A549 treated with ZK216348 at 1 μM for 4 hours (cell line): ENCODE results near the gene HRC. TPM values are rescaled to one million over a fixed set of nuclear protein-coding genes. Genes with fewer than 3 reads are reported as not detected.

Experiments
- total RNA-seq: library from RNA; stranded (reverse); fragments of 200-300 nt; extraction: Qiagen RNA extraction; gene quantifications from 5 replicates; pipeline ENCODE4 v1.2.3, GENCODE V29; 2022; ENCODE audit warnings: low read depth

Gene HRC, protein sequence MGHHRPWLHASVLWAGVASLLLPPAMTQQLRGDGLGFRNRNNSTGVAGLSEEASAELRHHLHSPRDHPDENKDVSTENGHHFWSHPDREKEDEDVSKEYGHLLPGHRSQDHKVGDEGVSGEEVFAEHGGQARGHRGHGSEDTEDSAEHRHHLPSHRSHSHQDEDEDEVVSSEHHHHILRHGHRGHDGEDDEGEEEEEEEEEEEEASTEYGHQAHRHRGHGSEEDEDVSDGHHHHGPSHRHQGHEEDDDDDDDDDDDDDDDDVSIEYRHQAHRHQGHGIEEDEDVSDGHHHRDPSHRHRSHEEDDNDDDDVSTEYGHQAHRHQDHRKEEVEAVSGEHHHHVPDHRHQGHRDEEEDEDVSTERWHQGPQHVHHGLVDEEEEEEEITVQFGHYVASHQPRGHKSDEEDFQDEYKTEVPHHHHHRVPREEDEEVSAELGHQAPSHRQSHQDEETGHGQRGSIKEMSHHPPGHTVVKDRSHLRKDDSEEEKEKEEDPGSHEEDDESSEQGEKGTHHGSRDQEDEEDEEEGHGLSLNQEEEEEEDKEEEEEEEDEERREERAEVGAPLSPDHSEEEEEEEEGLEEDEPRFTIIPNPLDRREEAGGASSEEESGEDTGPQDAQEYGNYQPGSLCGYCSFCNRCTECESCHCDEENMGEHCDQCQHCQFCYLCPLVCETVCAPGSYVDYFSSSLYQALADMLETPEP
- 0.19 TPM in 1 of 5 replicates, not detected in the others for total RNA-seq

DNA sequence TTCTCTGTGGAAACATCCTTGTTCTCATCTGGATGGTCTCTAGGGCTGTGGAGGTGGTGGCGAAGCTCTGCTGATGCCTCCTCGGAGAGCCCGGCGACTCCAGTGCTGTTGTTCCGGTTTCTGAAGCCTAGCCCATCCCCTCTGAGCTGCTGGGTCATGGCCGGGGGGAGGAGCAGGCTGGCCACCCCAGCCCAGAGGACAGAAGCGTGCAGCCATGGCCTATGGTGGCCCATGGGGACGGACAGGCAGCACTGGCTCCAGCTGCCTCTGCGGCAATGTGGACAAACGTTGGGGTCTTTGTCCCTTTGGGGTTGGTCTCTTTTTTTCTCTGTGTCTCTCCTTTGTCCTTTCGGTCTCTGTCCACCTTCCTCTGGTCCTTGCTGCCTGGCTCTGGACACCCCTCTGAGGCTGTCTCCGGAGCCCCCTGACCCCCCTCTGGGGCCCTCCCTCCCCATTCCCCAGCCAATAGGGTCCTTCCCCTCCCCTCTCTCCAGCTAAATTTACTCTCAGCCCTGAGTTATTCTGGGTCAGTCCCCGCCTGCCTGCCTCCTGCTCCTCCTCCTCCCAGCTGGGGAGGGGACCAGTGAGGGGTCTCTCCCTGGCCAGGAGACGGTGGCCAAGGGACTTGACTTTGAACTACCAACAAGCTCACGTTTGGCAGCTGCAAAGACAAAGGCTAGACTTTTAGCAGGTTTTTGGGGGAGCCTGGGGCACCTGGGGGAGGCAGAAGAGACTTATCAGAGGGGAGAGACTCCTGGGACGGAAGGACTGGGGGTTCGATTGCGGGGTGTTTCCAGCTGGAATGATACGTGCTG, at the start of gene HRC:
HRC (minus strand) TSS at position 392 of the 815 bp plus-strand sequence; CDS start at position 233, 159 bp downstream.

GRCh38 chr19:49157445-49158224, 2.4 kb upstream of the HRC start, which contains the start of gene TRPM4:
TRPM4 (plus strand) TSS chr19:49157792; CDS start chr19:49157867, 75 bp downstream.

DNA sequence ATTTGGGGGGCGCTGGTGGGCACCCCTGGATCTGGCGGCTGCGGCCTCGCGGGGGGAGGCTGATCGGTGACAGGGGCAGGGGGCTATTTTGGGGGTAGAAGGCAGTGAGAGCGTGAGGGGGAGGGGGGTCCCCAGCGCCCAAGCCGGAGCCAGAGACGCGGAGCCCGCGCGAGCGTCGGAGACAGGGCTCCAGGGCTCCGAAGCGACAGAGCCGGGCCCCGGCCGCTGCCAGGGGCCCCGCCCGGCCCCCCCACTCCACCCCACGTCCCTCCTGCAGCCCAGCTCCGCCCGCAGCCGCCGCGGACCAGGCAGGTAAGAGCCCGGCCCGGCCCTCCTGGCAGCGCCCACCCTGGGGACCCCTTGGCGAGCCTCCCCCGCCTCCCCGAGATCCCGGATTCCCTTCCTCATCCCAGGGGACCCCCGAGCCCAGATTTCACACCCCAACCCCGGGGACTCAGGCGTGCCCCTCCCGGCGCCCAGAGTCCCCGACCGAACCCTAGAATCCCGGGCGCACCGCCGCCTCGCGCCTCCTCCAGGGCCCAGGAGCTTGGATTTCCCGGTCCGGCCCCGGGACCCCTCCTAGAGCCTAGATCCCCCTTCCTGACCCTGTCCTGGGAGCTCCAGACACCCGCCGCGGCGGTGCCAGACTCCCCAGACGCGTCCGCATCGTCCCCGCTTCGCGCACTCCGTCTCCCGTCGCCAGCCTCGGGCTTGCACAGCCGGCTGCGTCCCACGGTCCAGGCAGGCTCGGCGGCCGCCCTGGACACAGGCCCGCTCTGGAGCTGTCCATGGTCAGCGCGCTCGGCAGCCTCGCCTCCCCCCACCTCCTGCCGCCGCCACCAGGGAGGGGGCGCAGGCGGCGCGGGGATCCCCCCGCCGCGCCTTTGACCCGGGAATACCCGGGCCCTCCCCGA, 35.5 kb downstream of the HRC start, which contains the start of gene PPFIA3:
PPFIA3 (plus strand) TSS at position 134 of the 914 bp plus-strand sequence. CDS start 8,330 bp downstream, outside the sequence.

DNA sequence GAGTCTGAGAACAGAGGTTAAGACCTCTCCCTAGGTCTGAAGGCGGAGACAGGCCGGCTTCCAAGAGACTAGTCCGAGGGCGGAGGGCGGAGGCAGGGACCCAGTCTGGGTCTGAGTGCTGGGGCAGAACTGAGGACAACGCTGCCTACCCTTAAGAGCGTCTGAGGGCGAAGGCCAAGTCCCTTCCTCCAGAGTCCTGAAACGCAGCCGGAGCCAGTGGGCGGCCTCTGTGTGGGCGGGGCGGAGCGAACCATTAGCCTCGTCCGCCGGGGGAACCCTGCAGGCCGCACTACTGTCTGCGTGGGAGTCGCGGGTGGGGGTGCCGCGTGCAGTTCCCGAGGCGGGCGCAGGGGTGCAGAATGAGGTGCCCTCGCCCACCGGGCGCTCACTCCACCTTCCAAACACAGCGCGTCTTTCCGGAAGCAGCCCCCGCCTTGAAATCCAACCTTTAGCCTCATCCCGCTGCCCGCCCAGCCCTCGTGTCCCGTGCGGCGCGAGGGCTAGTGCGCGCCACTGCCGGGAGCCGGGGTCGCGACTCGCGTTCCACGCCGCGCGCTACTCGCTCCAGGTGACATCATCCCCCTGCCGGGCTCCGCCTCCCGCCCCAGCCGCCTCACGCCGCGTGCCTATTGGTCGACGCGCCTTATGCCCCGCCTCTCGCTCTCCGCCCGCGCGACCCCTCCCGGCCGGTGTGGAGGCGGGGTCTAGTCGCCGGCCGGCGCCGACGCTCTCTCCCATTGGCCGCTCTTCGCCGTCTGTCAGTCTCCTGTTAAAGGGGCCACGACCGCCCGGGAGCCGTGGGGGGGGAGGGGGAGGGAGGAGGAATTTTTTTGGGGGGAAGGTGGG, 36.4 kb downstream of the HRC start, which contains the start of gene C19orf73:
C19orf73 (minus strand) TSS at position 579 of the 846 bp plus-strand sequence; CDS start at position 458, 121 bp downstream.

GRCh38 chr19:49113762-49114629, 41.2 kb downstream of the HRC start, which contains the start of gene LIN7B:
LIN7B (plus strand) TSS chr19:49114370; CDS start chr19:49114405, 35 bp downstream.

Other genes starting within 250 kb of the HRC start
- gene DHDH, start 221.7 kb downstream of the HRC start, total RNA-seq: 1.0 to 2.3 TPM (median 1.9 TPM) in 5 replicates
- 231 to 402 TPM (median 354 TPM) in 5 replicates for gene BAX, start 200.5 kb downstream of the HRC start, total RNA-seq
- gene FTL, start 190.1 kb downstream of the HRC start, total RNA-seq: 16,893 to 25,075 TPM (median 18,830 TPM) in 5 replicates
- 12.8 to 22.1 TPM (median 20.3 TPM) in 5 replicates for gene GYS1, start 162.1 kb downstream of the HRC start, total RNA-seq
- 194 to 265 TPM (median 241 TPM) in 5 replicates for gene RUVBL2, start 161.5 kb downstream of the HRC start, total RNA-seq
- gene LHB, start 138.3 kb downstream of the HRC start, total RNA-seq: not detected in 5 replicates
- gene CGB3, start 131.1 kb downstream of the HRC start, total RNA-seq: not detected in 5 replicates
- 0.41 to 0.94 TPM in 2 of 5 replicates, not detected in the others for gene CGB2, start 123.5 kb downstream of the HRC start, total RNA-seq
- gene CGB1, start 118.5 kb downstream of the HRC start, total RNA-seq: not detected in 5 replicates
- 0.39 to 0.84 TPM (median 0.75 TPM) in 5 replicates for gene CGB5, start 111.5 kb downstream of the HRC start, total RNA-seq
- 2.1 to 4.2 TPM (median 3.0 TPM) in 5 replicates for gene CGB8, start 106.3 kb downstream of the HRC start, total RNA-seq
- 0.24 to 1.1 TPM (median 0.62 TPM) in 5 replicates for gene CGB7, start 97.6 kb downstream of the HRC start, total RNA-seq
- gene NTF4, start 90.6 kb downstream of the HRC start, total RNA-seq: 0.27 to 0.78 TPM (median 0.65 TPM) in 5 replicates
- gene KCNA7, start 82.7 kb downstream of the HRC start, total RNA-seq: not detected in 5 replicates
- 263 to 401 TPM (median 360 TPM) in 5 replicates for gene SNRNP70, start 69.9 kb downstream of the HRC start, total RNA-seq
- gene LIN7B, start 41.0 kb downstream of the HRC start, total RNA-seq: 3.3 to 9.4 TPM (median 6.7 TPM) in 5 replicates
- 0.70 to 2.4 TPM (median 1.8 TPM) in 5 replicates for gene C19orf73, start 36.3 kb downstream of the HRC start, total RNA-seq
- gene PPFIA3, start 35.9 kb downstream of the HRC start, total RNA-seq: 5.7 to 9.5 TPM (median 8.6 TPM) in 5 replicates
- gene TRPM4, start 2.4 kb upstream of the HRC start, total RNA-seq: 5.5 to 10.6 TPM (median 9.5 TPM) in 5 replicates
- 0.60 to 1.3 TPM (median 0.90 TPM) in 5 replicates for gene SLC6A16, start 169.8 kb upstream of the HRC start, total RNA-seq
- gene CD37, start 180.0 kb upstream of the HRC start, total RNA-seq: 0.13 TPM in 1 of 5 replicates, not detected in the others
- 13.1 to 20.4 TPM (median 16.7 TPM) in 5 replicates for gene TEAD2, start 207.0 kb upstream of the HRC start, total RNA-seq
- 0.80 to 0.86 TPM in 2 of 5 replicates, not detected in the others for gene DKKL1, start 208.5 kb upstream of the HRC start, total RNA-seq
- gene KASH5, start 232.9 kb upstream of the HRC start, total RNA-seq: not detected in 5 replicates